Measurements from ENCODE around the gene TMEM181.

TMEM181 gene, protein sequence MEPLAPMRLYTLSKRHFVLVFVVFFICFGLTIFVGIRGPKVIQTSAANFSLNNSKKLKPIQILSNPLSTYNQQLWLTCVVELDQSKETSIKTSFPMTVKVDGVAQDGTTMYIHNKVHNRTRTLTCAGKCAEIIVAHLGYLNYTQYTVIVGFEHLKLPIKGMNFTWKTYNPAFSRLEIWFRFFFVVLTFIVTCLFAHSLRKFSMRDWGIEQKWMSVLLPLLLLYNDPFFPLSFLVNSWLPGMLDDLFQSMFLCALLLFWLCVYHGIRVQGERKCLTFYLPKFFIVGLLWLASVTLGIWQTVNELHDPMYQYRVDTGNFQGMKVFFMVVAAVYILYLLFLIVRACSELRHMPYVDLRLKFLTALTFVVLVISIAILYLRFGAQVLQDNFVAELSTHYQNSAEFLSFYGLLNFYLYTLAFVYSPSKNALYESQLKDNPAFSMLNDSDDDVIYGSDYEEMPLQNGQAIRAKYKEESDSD

DNA sequence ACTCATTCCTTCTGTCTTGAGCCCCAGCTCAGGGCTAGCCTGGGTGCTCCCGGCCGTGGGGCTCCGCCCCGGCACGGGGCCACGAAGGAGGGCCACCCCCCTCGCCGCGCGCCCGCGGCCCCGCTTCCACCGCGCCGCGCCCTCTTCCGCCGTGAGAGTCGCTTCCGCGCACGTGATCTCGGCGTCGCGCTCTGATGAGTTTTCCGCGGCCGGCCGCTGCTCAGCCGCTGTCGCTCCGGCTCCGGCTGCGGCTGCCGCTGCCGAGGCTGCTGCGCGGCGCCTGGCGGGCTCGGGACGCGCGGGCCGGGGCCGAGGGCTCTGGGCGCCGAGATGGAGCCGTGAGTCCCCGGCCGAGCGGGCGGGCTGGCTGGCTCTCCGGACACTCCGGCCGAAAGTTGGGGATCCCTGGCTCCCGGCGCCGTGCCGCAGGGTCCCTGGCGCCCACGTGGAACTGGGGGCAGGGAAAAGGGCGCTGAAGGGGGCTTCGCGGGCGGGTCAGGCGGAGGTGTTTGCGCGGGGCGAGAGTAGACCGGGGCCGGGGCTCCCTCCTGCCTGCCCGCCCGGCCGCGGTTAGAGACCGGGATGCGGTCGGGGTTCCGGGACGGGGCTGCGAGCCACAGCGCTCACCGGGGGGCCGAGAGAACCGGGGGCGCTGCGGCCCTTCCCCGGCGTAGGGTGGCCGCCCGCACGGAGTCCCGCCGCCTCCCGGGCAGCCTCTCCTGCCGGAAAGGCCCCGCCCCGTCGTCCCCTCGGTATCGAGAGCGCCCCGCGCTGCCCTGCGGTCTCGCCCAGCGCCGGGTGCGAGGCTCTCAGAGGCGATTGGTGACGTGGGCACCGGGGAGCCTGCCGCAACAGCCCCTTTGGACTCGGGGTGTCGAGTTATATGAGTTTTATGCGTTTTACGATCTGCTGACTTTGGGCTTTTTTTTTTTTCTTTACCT lies at the start of gene TMEM181:
Gene TMEM181 (plus strand): TSS at position 197 of the 941 bp plus-strand sequence. CDS start 134 bp downstream, at position 331.
- peak; percentile 95 for DNase-seq (ENCODE audit: low spot score)
- TF ChIP-seq CTCF (IDR thresholded peaks at IDR 0.05; ENCODE audit: extremely low read depth, missing control alignments) = no peak

- no peak for DNase-seq (ENCODE audit: low spot score)
- no peak for TF ChIP-seq CTCF (IDR thresholded peaks at IDR 0.05; ENCODE audit: extremely low read depth, missing control alignments)
Measured at GRCh38 chr6:158512809-158513208, 47.1 kb upstream of the TMEM181 start.

DNA sequence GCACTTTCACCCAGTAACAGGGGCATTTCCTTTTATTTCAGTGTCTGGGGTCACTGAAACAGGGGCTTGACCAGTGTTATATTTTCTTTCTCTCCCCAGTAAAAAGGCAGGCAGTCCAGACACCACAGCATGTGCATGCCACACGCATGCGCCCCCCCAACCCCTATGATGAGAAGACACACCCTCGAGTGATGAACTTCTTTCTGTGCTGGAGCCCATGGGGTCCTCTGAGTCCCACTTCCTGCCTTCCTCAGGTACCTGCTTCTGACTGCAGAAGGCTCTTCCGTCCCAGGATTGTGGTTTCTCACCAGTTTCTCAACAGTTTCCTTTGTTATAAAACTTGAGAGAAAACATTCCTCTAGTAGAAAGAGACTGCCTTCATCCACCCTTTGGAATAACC lies 45.7 kb upstream of the TMEM181 start:
- DNase-seq (ENCODE audit: low spot score) = no peak
- TF ChIP-seq CTCF (IDR thresholded peaks at IDR 0.05; ENCODE audit: extremely low read depth, missing control alignments) = no peak

- no peak for DNase-seq (ENCODE audit: low spot score)
- no peak for TF ChIP-seq CTCF (IDR thresholded peaks at IDR 0.05; ENCODE audit: extremely low read depth, missing control alignments)
Measured at GRCh38 chr6:158514991-158515390, 44.9 kb upstream of the TMEM181 start.

DNA sequence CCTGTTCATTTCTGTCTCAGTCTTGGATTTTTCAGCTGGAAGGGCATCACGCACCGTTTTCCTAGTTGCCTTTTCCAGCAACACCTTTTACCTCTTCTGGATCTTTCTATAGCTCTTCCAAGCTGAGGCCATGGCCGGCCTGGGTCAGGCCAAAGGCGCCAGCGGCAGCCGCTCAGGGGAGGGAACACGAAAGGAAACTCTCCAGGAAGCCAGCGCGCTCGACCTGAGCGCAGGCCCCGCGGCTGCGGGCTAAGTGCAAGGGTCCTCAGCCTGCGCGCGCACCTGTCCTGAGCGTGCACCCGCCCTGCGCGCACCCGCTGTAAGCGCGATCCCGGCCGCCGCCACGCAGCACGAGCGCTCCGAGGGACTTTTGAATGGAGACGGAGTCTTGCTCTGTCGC lies 43.8 kb upstream of the TMEM181 start:
- DNase-seq (ENCODE audit: low spot score) = no peak
- no peak for TF ChIP-seq CTCF (IDR thresholded peaks at IDR 0.05; ENCODE audit: extremely low read depth, missing control alignments)

- TF ChIP-seq CTCF (IDR thresholded peaks at IDR 0.05; ENCODE audit: extremely low read depth, missing control alignments) = no peak
- no peak for DNase-seq (ENCODE audit: low spot score)
Measured at GRCh38 chr6:158517038-158517437, 42.9 kb upstream of the TMEM181 start.

- no peak for TF ChIP-seq CTCF (IDR thresholded peaks at IDR 0.05; ENCODE audit: extremely low read depth, missing control alignments)
- DNase-seq (ENCODE audit: low spot score) = peak; percentile 69
Measured at GRCh38 chr6:158517581-158517980, 42.3 kb upstream of the TMEM181 start.

All from GM20000 (cell line).